ENCODE measurements around the gene IQCK.

The IQCK gene

GRCh38 chr16:19743816-19744159 is 25.7 kb downstream of the IQCK start:
- Histone ChIP-seq H3K27ac (ENCODE audit: low read length) (no peak overlapping the region), H3K79me2 (ENCODE audit: low read length) (no peaks in the 10 kb centered on the region), H3K9ac (ENCODE audit: low read length) (no peak overlapping the region), H3K9me3 (ENCODE audit: insufficient read depth, low read length) (no peaks in the 10 kb centered on the region), H2AFZ (ENCODE audit: low read depth, low read length) (no peak overlapping the region), H3K4me1 (ENCODE audit: low read length) (peaks cover 8% of the 10 kb centered on the region), H3K4me3 (ENCODE audit: low read length) (no peak overlapping the region), H3K27me3 (ENCODE audit: low read depth, low read length) (no peaks in the 10 kb centered on the region), H3K4me2 (ENCODE audit: low read length) (no peak overlapping the region), H4K20me1 (ENCODE audit: insufficient read depth, low read length) (no peaks in the 10 kb centered on the region), H3K36me3 (replicated peaks; ENCODE audit: low read depth, low read length) (peaks cover 7% of the 10 kb centered on the region)
- TF ChIP-seq EZH2phosphoT487 (IDR thresholded peaks at IDR 0.05; ENCODE audit: low read depth) (no peak), CTCF (IDR thresholded peaks at IDR 0.05; ENCODE audit: low read depth, low read length) (no peak)

GRCh38 chr16:19744670-19745069 is 26.6 kb downstream of the IQCK start:
- Histone ChIP-seq H3K4me2 (ENCODE audit: low read length) (no peak overlapping the region), H3K27me3 (ENCODE audit: low read depth, low read length) (no peaks in the 10 kb centered on the region), H3K36me3 (replicated peaks; ENCODE audit: low read depth, low read length) (peaks cover 2% of the 10 kb centered on the region), H3K4me1 (ENCODE audit: low read length) (peaks cover 5% of the 10 kb centered on the region; the same call in 1 of the 2 replicates), H3K79me2 (ENCODE audit: low read length) (no peaks in the 10 kb centered on the region), H3K9me3 (ENCODE audit: insufficient read depth, low read length) (no peaks in the 10 kb centered on the region), H3K27ac (ENCODE audit: low read length) (no peak overlapping the region), H3K9ac (ENCODE audit: low read length) (no peak overlapping the region), H3K4me3 (ENCODE audit: low read length) (no peak overlapping the region), H2AFZ (ENCODE audit: low read depth, low read length) (no peak overlapping the region), H4K20me1 (ENCODE audit: insufficient read depth, low read length) (no peaks in the 10 kb centered on the region)
- TF ChIP-seq CTCF (IDR thresholded peaks at IDR 0.05; ENCODE audit: low read depth, low read length) (no peak), EZH2phosphoT487 (IDR thresholded peaks at IDR 0.05; ENCODE audit: low read depth) (no peak)

GRCh38 chr16:19745286-19746010 is 27.4 kb downstream of the IQCK start:
- Histone ChIP-seq H3K27me3 (ENCODE audit: low read depth, low read length) (no peaks in the 10 kb centered on the region), H3K79me2 (ENCODE audit: low read length) (no peaks in the 10 kb centered on the region), H3K4me1 (ENCODE audit: low read length) (peaks cover 1% of the 10 kb centered on the region; the same call in 1 of the 2 replicates), H2AFZ (ENCODE audit: low read depth, low read length) (no peak overlapping the region), H4K20me1 (ENCODE audit: insufficient read depth, low read length) (no peaks in the 10 kb centered on the region), H3K9ac (ENCODE audit: low read length) (no peak overlapping the region), H3K27ac (ENCODE audit: low read length) (no peak overlapping the region), H3K36me3 (replicated peaks; ENCODE audit: low read depth, low read length) (no peaks in the 10 kb centered on the region), H3K9me3 (ENCODE audit: insufficient read depth, low read length) (no peaks in the 10 kb centered on the region), H3K4me3 (ENCODE audit: low read length) (no peak overlapping the region), H3K4me2 (ENCODE audit: low read length) (no peak overlapping the region)
- TF ChIP-seq EZH2phosphoT487 (IDR thresholded peaks at IDR 0.05; ENCODE audit: low read depth) = no peak
- no peak for TF ChIP-seq CTCF (IDR thresholded peaks at IDR 0.05; ENCODE audit: low read depth, low read length)

- Histone ChIP-seq H3K4me1 (ENCODE audit: low read length) (no peaks in the 10 kb centered on the region), H3K27ac (ENCODE audit: low read length) (no peak overlapping the region), H3K36me3 (replicated peaks; ENCODE audit: low read depth, low read length) (no peaks in the 10 kb centered on the region), H4K20me1 (ENCODE audit: insufficient read depth, low read length) (no peaks in the 10 kb centered on the region), H3K4me3 (ENCODE audit: low read length) (no peak overlapping the region), H3K79me2 (ENCODE audit: low read length) (no peaks in the 10 kb centered on the region), H2AFZ (ENCODE audit: low read depth, low read length) (no peak overlapping the region), H3K27me3 (ENCODE audit: low read depth, low read length) (no peaks in the 10 kb centered on the region), H3K4me2 (ENCODE audit: low read length) (no peak overlapping the region), H3K9me3 (ENCODE audit: insufficient read depth, low read length) (no peaks in the 10 kb centered on the region), H3K9ac (ENCODE audit: low read length) (no peak overlapping the region)
- TF ChIP-seq EZH2phosphoT487 (IDR thresholded peaks at IDR 0.05; ENCODE audit: low read depth) = no peak
- TF ChIP-seq CTCF (IDR thresholded peaks at IDR 0.05; ENCODE audit: low read depth, low read length) = no peak
These were observed 28.5 kb downstream of the IQCK start for GRCh38 chr16:19746561-19746960.
